ENCODE data around the gene CACNB4.

Gene CACNB4

GRCh38 chr2:151861174-151861573, 237.7 kb downstream of the CACNB4 start:
- no peak for DNase-seq (ENCODE audit: low read depth in 2 of 2, low spot score in 1 of 2)

DNA sequence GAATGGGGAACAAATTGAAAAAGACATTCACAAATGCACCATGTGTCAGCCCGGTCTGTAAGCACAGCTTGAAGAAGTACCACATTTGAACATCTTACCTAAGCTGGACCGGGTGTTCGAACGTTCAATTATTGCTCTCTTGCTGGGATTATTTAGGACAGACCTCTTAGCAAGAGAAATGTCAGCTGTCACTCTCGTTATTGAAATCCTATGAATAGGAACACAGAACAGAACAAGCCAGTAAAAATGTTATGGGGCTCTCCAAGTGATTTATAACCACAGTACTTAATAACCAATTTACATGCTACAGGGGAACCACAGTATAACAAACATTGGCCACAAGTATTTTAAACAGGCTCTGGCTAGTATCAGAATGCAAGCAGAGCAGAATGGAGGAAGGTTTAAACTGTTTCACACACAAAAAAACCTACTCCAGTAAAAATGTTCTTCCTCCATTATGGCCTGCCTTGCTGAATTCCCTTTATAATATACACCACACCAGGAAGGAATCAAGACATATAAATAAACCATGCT, 238.2 kb downstream of the CACNB4 start:
- no peak for DNase-seq (ENCODE audit: low read depth in 2 of 2, low spot score in 1 of 2)

- no peak for DNase-seq (ENCODE audit: low read depth in 2 of 2, low spot score in 1 of 2)
These were observed 238.6 kb downstream of the CACNB4 start for GRCh38 chr2:151860210-151860609.

DNA sequence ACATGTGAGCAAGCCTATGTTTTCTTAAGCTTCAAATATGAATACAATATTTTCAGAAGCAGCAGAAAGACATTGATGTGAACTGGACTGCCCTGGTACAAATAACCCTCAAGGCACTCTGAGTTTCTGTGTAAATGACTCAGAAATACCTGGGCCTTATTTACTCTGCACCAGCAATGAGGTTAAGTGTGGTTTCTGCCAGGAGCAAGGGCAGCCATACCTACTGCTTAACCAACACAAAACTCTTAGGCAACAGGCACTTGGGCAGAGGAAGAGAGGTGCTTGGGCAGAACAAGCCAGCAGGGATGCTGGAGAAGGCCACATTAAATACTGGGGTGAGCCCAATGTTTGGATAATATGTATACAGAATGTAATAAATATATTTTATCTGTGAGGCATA, 241.2 kb downstream of the CACNB4 start:
- no peak for DNase-seq (ENCODE audit: low read depth in 2 of 2, low spot score in 1 of 2)

- no peak for DNase-seq (ENCODE audit: low read depth in 2 of 2, low spot score in 1 of 2)
These were observed 243.7 kb downstream of the CACNB4 start for GRCh38 chr2:151855111-151855510.

DNA sequence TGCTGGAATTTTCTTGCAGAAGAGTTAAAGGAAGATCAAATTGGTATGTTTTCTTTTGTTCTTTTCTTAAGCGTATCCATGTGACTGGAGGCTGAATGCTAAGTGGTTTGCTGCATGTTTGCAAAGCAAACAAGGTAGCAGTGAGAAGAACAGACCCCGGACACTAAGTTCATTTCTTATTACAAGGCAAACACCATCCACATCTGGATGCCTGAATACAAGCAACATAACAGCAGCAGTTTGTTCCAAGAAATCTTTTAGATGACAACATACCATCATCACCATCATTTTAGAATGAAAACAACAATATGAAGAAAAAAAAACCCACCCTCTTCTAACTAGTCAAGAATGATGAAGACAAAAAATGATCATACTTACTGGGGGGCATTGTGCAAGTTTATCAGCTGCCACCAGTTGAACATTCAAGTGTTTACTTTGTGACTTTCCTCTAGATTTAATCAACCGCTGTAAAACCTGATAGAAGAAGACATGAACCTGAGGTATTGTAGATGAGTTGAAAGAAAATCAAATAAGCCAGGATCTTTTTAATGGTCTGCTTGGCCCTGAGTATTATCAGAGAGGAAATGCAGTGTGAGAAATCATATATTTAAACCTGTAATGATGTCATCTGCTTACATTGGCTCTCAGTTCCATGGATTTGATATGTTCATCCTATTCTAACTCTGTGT, 245.6 kb downstream of the CACNB4 start:
- no peak for DNase-seq (ENCODE audit: low read depth in 2 of 2, low spot score in 1 of 2)

- DNase-seq (ENCODE audit: low read depth in 2 of 2, low spot score in 1 of 2) = no peak
These were observed 246.4 kb downstream of the CACNB4 start for GRCh38 chr2:151852260-151853069.

DNA sequence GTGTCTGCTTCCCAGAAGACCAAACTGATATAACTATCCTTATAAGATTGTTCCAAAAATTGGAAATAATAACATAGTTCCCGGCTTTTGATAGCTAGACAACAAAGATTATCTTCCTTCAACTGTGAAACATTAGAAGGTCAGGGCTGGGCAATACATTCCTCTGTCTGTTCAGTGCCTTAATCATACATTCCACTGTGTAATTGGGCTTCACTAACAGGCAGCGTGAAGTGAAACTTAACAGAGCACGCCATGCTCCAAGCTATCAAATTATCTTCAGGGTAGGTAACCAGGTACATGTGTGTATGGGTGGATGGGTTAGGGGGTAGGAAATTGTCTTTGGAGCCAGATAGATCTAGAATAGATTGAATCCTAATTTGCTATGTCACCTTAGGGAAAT, 247.1 kb downstream of the CACNB4 start:
- no peak for DNase-seq (ENCODE audit: low read depth in 2 of 2, low spot score in 1 of 2)

DNA sequence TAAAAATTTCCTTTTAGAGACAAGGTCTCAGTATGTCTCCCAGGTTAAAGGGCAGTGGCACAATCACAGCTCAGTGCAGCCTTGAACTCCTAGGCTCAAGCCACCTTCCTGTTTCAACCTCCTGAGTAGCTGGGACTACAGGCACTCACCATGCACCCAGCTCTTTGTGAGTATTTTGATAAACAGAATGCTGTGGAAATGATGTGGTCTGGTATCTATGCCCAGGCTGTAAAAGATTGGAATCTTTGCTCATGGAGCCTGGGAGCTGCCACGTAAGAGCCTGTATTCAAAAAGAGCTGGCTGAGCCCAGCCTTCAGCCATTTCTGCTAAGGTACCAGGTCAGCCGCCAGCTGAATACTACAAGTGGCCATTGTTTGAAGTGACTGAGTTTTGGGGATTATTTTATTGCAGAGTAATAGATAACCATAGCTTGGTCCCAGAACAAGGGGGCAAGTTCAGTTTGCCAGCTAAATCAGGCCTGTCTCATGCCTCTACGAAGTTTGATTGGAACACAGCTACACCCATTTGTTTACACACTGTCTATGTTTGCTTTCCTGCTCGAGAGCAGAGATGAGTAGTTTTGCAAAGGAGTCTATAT, 249.3 kb downstream of the CACNB4 start:
- no peak for DNase-seq (ENCODE audit: low read depth in 2 of 2, low spot score in 1 of 2)

GRCh38 chr2:151845884-151846283, 253.0 kb downstream of the CACNB4 start:
- no peak for DNase-seq (ENCODE audit: low read depth in 2 of 2, low spot score in 1 of 2)

DNA sequence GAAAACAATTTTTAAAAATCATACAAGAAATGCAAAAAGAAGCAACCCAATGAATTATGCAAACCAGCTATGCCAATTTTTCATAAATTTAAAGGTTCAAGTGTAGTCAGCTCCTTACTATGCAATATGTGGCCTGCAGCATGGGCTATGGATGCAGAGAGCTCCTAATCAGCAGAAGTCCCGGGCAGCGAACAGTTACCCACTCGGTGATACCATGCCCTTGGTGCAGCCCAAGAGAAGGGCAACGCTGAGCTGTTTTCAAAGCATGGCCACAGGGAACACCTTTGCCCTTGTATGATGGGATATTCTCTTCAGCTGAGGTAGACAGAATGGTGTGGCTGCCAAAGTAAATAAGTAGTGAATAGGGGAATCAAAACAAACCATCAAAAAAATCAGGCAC, 253.4 kb downstream of the CACNB4 start:
- no peak for DNase-seq (ENCODE audit: low read depth in 2 of 2, low spot score in 1 of 2)

- DNase-seq (ENCODE audit: low read depth in 2 of 2, low spot score in 1 of 2) = no peak
These were observed 254.5 kb downstream of the CACNB4 start for GRCh38 chr2:151844211-151844896.

DNA sequence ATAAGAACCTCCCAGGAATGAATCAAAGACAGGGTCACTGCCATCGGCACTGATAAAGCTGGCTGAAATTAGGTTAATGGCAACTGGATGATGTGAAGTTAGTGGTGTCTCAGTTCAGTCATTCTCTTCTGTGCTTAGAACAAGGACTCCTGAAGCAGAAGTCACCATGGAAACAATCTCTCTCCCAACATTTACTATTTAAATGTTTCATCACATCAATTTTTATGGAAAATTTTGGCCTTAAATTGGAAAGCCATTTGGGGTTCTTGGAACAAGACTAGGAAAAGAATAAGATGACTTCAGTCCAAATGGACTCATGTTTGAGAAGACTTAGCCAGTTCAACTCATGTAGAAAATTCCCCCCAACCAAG, 255.2 kb downstream of the CACNB4 start:
- no peak for DNase-seq (ENCODE audit: low read depth in 2 of 2, low spot score in 1 of 2)

GRCh38 chr2:151842830-151843690, 255.8 kb downstream of the CACNB4 start:
- no peak for DNase-seq (ENCODE audit: low read depth in 2 of 2, low spot score in 1 of 2)

DNA sequence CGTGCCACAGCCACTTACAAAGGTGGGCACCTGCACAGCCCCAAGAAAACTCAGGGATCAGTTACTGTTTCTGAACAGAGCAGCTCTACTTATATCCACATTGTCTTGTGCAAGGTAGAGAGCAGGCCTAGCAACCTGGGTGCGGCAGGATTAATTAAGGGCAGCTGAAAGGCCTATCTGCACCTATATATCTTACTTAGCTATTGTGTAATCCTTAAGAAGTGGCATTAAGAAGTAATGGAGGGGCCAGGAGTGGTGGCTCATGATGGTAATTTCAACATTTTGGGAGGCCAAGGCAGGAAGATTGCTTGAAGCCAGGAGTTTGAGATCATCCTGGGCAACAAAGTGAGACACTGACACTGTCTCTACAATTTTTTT, 257.8 kb downstream of the CACNB4 start:
- no peak for DNase-seq (ENCODE audit: low read depth in 2 of 2, low spot score in 1 of 2)

DNA sequence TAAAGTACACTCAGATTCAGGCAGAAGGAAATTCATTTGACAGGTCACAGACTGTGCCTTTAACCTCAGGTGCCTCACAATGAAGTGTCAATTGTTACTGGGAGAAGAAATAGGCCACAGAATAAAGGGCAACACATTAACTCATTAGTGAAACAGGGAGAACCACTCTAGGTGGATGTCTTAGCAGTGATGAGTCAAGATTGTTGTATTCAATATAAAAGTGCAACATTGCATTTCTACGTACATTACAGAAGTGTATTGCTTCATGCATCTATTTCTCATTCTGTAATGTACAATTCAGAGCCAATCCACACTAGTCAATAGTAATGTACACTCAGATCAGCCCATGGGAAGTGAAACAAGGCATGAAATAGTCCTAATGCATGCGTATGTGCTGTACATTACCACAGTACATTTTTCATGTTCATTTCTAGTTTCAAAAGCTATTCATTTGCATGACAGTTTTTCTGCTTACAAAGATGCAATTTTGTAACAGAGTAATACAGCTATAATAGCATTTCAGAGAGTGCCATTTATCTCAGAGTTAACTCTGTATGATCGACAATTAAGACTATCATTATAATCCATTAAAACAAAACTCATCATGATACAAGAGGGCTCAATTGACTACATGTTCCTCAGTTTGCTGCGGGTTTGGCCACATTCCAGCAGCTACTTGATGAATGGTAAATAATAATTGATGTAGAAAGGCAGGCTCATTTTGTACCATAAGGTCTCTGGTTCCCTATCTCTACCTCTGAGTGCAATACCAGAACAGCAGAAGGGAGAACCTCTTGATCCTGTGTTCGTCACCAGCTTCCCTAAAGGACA, 258.4 kb downstream of the CACNB4 start:
- DNase-seq (ENCODE audit: low read depth in 2 of 2, low spot score in 1 of 2) = no peak

DNA sequence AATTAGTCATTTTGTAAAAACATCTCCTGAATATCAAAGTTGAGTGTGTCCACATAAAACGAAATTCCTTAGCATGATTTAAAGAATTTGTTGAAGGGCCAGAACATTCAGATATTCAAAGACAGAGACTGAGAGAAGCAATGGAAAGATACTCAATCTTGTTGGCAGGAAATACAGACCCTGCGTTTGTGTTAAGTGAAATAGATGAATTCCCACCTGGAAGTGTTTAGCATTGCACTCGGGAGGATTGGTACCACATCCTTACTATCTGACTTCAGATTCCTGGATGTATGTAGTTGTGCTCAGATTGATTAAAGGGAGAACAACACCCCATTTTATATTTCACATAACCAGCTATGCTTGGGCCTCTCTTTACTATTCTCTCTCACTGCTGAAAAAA, 260.9 kb downstream of the CACNB4 start:
- no peak for DNase-seq (ENCODE audit: low read depth in 2 of 2, low spot score in 1 of 2)

DNA sequence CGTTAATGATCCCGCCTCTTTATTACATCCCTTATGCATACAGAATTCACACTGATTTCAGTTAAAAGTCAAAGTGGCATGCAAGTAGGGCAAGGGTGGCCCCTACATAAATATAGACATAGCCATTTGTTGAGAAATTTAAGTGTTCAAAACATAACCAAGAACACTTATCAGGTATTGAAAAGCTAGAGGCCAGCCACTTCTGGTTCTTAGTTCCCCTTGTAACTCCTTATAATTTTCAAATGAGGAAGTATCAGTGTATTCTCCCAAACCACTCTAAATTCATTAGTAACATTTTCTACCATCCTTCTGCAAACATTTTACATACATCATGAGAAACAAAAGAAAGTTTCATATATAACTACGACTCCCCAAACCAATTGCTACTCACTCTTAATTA, 264.9 kb downstream of the CACNB4 start:
- no peak for DNase-seq (ENCODE audit: low read depth in 2 of 2, low spot score in 1 of 2)

GRCh38 chr2:151830961-151831360, 267.9 kb downstream of the CACNB4 start:
- no peak for DNase-seq (ENCODE audit: low read depth in 2 of 2, low spot score in 1 of 2)

DNA sequence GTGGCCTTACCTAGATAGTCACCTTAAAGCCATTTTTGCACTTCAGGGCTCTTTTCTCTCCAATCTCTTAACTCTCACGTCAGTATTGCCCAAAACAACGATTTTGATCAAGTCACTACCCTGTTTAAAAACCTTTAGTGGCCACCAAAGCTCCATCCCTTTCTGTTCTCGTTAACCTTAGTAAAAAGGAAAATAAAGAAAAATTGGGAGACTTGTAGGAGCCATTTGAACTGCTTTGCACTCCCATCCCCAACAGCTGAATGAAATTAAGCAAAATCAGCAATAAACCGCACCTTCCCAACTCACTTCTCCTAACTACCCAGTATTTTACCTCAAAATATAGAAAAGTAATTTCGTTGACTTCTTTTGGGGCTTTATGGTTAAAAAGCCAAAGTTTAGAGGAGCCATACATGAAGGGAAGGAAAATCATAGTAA, 269.9 kb downstream of the CACNB4 start:
- no peak for DNase-seq (ENCODE audit: low read depth in 2 of 2, low spot score in 1 of 2)
